ENCODE results near the gene MYO1H. TPM values are rescaled to one million over a fixed set of nuclear protein-coding genes. Genes with fewer than 3 reads are reported as not detected.

The MYO1H gene
- not detected in 2 replicates for total RNA-seq

GRCh38 chr12:109347589-109347988 lies at the start of gene MYO1H:
TSS of gene MYO1H (plus strand) at chr12:109347900. CDS start at chr12:109347961, 61 bp downstream.

DNA sequence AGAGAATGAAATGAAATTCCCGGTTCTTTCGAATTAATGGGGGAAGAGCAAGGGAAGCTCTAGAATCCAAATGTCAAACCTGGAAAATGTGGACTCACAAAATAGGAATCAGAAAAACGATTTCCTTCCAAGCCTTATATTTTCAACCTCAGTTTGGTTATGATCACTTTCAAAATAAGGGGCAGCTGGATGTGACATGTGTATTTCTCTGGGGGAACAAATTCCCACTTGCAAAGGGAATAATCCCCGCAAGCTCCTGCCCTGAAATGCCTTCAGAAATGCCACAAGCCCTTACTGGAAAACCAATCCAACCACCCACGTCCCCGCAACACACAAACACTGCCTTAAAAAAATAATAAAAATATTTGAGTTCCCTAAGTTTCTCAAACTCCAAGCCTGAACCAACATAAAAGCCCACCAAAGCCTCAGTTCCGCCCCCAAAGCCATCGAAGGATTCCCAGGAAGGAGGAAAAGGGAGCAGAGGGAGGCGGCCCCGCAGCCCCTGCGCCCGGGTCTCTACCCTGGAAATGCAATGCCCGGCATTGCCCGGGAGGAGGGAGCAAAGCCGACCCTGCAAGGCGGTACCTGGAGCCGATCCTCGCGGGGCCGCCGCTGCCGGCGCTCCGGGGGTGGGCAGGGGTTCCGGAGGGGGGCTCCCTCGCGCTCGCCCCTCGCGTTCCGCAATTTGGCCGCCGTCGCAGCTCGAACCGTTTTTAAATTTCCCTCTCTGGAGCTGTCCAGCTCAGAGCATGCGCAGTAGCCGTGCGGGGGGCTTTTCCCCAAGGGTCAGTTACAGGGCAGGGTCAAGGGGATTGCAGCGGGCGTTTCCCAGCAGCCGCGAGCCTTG lies 38.9 kb upstream of the MYO1H start, which contains the start of gene FOXN4:
Gene FOXN4, minus strand, starts transcription at position 751 of the 847 bp plus-strand sequence. CDS start 963 bp downstream, outside the sequence.

DNA sequence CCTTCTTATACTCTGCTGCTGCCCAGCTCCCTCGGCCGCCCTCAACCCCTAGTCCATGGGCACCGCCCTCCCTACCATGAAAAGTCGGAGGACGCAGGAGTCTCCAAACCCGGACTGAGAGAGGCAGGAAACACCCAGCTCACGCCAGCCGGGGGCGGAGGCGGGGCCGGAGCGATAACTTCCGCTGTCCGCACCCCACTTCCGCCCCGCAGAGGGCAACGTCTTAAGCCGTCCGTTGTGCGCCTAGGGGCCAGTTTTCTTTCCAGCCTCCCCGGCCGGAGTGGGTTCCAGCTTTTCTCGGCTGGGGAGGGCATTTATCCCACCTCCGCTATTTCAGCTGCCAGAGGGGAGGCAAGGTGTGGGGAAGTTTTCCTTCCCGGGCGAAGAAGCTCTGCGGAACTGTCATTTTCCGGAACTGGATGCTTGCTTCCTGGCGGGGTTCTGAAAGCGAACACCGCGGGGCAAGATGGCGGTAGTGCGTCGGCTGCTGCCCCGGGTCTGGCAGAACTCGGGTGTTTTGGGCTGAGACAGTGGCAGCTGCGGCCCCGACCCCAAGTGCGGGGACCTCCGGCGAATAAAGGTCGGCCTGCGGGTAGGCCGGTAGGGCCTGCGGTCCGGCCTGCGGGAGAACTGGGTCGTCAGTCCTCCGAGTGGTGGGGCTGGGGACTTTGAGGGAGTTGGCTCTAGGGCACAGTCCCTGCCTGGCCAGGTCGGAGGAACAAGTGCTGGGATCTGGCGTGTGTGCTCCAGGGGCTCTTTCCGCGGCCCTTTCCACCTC lies 129.7 kb downstream of the MYO1H start, which contains the start of the genes KCTD10 and UBE3B:
Gene KCTD10, minus strand, starts transcription at position 116 of the 778 bp plus-strand sequence. Its CDS starts 38 bp downstream, at position 78.
Gene UBE3B, plus strand, starts transcription at position 450 of the 778 bp plus-strand sequence. CDS start 5,918 bp downstream, outside the sequence.

Other genes starting within 250 kb of the MYO1H start
- 1.3 and 1.9 TPM in 2 replicates for gene ACACB, start 231.3 kb upstream of the MYO1H start, total RNA-seq
- not detected in 2 replicates for gene FOXN4, start 38.6 kb upstream of the MYO1H start, total RNA-seq
- gene KCTD10, start 129.4 kb downstream of the MYO1H start, total RNA-seq: 9.6 and 40.7 TPM in 2 replicates
- 34.7 and 36.1 TPM in 2 replicates for gene UBE3B, start 129.7 kb downstream of the MYO1H start, total RNA-seq
- gene MMAB, start 225.6 kb downstream of the MYO1H start, total RNA-seq: 44.6 and 52.9 TPM in 2 replicates
- 27.7 and 41.8 TPM in 2 replicates for gene MVK, start 225.9 kb downstream of the MYO1H start, total RNA-seq